GM06990 (cell line): ENCODE data around the gene TWIST2.

ENCODE experiments used
- DNase-seq: peaks from one replicate; pipeline ENCODE4 v3.0.0-alpha.2; 2011; ENCODE audit not compliant: insufficient read length; ENCODE audit errors: extremely low read depth
- H3K27me3 ChIP-seq: replicated peaks from 2 replicates; pipeline ENCODE4 v1.6.0; 2011; ENCODE audit warnings: low read length; ENCODE audit not compliant: control insufficient read depth, insufficient read depth
- H3K36me3 ChIP-seq: 2 replicates; pipeline ENCODE4 v1.5.1; 2011; ENCODE audit warnings: low read length; ENCODE audit not compliant: control insufficient read depth, insufficient read depth
- H3K4me3 ChIP-seq: replicated peaks from 2 replicates; pipeline ENCODE4 v1.5.1; 2011; ENCODE audit warnings: low read depth, mild to moderate bottlenecking, control low read depth, low read length
- CTCF ChIP-seq: IDR thresholded peaks from 2 replicates; pipeline ENCODE4 v1.5.1; 2011; ENCODE audit warnings: low read length, control low read depth, mild to moderate bottlenecking, inconsistent platforms; ENCODE audit not compliant: insufficient read depth, poor library complexity, severe bottlenecking

TWIST2 gene

DNA sequence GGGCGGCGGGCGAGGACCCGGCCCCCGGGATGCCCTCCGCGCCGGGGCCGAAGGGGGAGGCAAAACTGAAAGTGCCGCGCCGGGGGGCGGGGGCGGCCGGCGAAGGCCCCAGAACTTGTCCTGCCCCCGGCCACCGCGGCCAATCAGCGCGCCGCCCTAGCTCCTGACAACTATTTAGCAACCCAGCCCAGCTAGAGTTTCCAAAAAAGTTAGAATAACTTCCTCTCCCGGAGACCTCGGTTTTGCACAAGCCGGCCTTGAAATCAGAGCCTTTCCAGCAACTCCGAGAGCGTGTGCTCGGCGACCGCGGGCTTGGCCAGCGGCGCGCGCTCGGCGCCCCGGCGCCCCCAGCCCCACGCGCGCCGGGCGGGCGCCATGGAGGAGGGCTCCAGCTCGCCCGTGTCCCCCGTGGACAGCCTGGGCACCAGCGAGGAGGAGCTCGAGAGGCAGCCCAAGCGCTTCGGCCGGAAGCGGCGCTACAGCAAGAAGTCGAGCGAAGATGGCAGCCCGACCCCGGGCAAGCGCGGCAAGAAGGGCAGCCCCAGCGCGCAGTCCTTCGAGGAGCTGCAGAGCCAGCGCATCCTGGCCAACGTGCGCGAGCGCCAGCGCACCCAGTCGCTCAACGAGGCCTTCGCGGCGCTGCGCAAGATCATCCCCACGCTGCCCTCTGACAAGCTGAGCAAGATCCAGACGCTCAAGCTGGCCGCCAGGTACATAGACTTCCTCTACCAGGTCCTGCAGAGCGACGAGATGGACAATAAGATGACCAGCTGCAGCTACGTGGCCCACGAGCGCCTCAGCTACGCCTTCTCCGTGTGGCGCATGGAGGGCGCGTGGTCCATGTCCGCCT lies at the start of gene TWIST2:
TSS of gene TWIST2 (plus strand) at position 245 of the 850 bp plus-strand sequence. CDS start at position 376, 131 bp downstream.
- no peak for DNase-seq
- TF ChIP-seq CTCF = no peak

GRCh38 chr2:238801791-238802190 lies 46.1 kb upstream of the TWIST2 start:
- TF ChIP-seq CTCF = no peak
- DNase-seq = no peak
- Histone ChIP-seq H3K27me3 (no peaks in the 10 kb centered on the region), H3K4me3 (no peak overlapping the region), H3K36me3 (no peaks in the 10 kb centered on the region)

More for the DNA sequence above, at the start of gene TWIST2:
- no peaks in the 10 kb centered on the region for H3K36me3 ChIP-seq
- no peak within 1 kb of the TSS for H3K4me3 ChIP-seq
- no peaks in the 10 kb centered on the region for H3K27me3 ChIP-seq

- no peak overlapping the region for H3K4me3 ChIP-seq
- no peak for DNase-seq
- no peaks in the 10 kb centered on the region for H3K27me3 ChIP-seq
- H3K36me3 ChIP-seq = no peaks in the 10 kb centered on the region
- no peak for TF ChIP-seq CTCF
Observed at GRCh38 chr2:238802957-238803356, 44.9 kb upstream of the TWIST2 start.

- DNase-seq = no peak
- Histone ChIP-seq H3K36me3 (no peaks in the 10 kb centered on the region), H3K4me3 (no peak overlapping the region), H3K27me3 (no peaks in the 10 kb centered on the region)
- no peak for TF ChIP-seq CTCF
Observed at GRCh38 chr2:238803996-238804870, 43.7 kb upstream of the TWIST2 start.

DNA sequence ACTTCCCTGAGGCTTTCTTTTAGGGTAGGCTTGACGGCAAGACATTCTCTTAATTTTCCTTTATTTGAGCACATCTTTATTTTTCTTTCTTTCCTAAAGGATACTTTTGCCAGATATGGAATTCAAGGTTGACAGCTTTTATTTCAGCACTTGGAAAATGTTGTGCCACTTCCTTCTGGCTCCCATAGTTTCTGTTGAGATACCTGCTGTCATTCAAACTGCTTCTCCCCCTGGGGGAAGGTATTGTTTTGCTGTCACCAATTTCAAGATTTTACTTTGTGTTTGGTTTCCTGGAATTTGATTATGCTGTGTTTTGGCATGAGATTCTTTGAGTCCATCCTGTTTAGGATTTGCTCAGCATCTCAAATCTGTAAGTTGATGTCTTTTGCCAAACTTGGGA lies 39.1 kb upstream of the TWIST2 start:
- TF ChIP-seq CTCF = no peak
- no peak for DNase-seq
- H3K36me3 ChIP-seq = no peaks in the 10 kb centered on the region
- H3K4me3 ChIP-seq = no peak overlapping the region
- no peaks in the 10 kb centered on the region for H3K27me3 ChIP-seq
